ENCODE results near the gene MCM3. TPM values are rescaled to one million over a fixed set of nuclear protein-coding genes. Genes with fewer than 3 reads are reported as not detected.

MCM3 gene
- total RNA-seq, 1 experiment from 2014 or later: 191 TPM

DNA sequence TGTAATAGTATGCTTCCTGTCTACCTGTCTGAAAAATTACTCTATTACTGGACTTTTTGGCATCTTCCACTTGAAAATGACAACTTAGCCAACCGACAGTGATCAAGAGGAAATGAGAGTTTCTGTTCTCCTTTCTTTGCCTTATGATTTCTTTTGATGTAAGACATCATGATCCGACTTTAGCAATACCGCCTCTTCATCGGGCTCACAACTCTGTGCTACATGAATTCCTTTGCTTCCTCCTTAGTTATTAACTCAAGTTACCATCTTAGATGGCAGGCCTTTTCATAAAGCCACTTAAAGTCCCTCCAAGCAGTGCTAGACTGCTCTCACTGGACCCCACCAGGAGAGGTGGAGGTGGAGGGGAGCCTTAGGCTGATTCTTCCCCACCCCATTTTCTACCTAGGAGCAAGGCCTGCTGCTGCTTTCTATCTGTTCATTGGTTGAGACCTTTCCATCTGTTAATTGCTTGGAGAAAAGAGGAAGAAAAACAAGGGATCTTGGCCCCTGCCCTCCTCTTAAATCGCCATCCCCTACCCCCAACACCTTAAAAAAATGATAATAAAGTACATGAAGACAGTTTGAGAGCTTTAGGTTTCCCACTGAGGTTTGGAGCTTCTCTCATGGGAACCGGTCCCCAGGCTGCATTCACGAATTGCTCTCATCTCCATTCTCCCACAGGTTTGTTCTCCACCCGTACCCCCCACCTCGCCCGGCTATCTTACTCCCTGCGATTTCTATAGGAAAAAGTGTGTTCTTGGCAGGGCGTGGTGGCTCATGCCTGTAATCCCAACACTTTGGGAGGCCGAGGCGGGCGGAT lies 21.6 kb upstream of the MCM3 start:
- no peak overlapping the region for H3K9ac ChIP-seq (ENCODE audit: low read length)
- H4K20me1 ChIP-seq (ENCODE audit: insufficient read depth): no peaks in the 10 kb centered on the region
- no peaks in the 10 kb centered on the region for H3K36me3 ChIP-seq (ENCODE audit: control insufficient read depth in 1 of 2, insufficient read depth in 2 of 2, low read length in 2 of 2)
- no peaks in the 10 kb centered on the region for H3K9me3 ChIP-seq (ENCODE audit: control insufficient read depth in 1 of 2, insufficient read depth in 1 of 2, low read depth in 1 of 2, low read length in 2 of 2)
- TF ChIP-seq TCF7L2 (IDR thresholded peaks at IDR 0.05; ENCODE audit: borderline replicate concordance, extremely low read depth, insufficient read depth, insufficient read length) (no peak), EGR1 (IDR thresholded peaks at IDR 0.05; ENCODE audit: low read depth) (no peak), SRF (IDR thresholded peaks at IDR 0.05; ENCODE audit: low read depth) (no peak), EZH2phosphoT487 (IDR thresholded peaks at IDR 0.05; ENCODE audit: borderline replicate concordance) (no peak), SP1 (IDR thresholded peaks at IDR 0.05; ENCODE audit: low read depth) (no peak), RAD21 (IDR thresholded peaks at IDR 0.05; ENCODE audit: low read depth) (no peak), ELF1 (IDR thresholded peaks at IDR 0.05; ENCODE audit: borderline replicate concordance, low read depth) (no peak)
- TF ChIP-seq, protein P1, sequence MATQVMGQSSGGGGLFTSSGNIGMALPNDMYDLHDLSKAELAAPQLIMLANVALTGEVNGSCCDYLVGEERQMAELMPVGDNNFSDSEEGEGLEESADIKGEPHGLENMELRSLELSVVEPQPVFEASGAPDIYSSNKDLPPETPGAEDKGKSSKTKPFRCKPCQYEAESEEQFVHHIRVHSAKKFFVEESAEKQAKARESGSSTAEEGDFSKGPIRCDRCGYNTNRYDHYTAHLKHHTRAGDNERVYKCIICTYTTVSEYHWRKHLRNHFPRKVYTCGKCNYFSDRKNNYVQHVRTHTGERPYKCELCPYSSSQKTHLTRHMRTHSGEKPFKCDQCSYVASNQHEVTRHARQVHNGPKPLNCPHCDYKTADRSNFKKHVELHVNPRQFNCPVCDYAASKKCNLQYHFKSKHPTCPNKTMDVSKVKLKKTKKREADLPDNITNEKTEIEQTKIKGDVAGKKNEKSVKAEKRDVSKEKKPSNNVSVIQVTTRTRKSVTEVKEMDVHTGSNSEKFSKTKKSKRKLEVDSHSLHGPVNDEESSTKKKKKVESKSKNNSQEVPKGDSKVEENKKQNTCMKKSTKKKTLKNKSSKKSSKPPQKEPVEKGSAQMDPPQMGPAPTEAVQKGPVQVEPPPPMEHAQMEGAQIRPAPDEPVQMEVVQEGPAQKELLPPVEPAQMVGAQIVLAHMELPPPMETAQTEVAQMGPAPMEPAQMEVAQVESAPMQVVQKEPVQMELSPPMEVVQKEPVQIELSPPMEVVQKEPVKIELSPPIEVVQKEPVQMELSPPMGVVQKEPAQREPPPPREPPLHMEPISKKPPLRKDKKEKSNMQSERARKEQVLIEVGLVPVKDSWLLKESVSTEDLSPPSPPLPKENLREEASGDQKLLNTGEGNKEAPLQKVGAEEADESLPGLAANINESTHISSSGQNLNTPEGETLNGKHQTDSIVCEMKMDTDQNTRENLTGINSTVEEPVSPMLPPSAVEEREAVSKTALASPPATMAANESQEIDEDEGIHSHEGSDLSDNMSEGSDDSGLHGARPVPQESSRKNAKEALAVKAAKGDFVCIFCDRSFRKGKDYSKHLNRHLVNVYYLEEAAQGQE (IDR thresholded peaks at IDR 0.05; ENCODE audit: low read depth): no peak
- TF ChIP-seq, protein P2, sequence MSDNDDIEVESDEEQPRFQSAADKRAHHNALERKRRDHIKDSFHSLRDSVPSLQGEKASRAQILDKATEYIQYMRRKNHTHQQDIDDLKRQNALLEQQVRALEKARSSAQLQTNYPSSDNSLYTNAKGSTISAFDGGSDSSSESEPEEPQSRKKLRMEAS (IDR thresholded peaks at IDR 0.05): no peak
- CTCF ChIA-PET: no interaction called here
- no TSS peak for BruUV-seq (replicated peaks)
- H3K4me3 ChIP-seq (replicated peaks in 1 of 2; ENCODE audit: low read depth in 1 of 2, low read length in 2 of 2): no peak overlapping the region
- no peak overlapping the region for H3K27ac ChIP-seq (ENCODE audit: low read depth, low read length)
- H3K9me2 ChIP-seq (ENCODE audit: insufficient read depth): no peaks in the 10 kb centered on the region
- RAD21 ChIA-PET (ENCODE audit: low non-redundant PET in 1 of 2, low total read pairs in 2 of 2, uncharacterized antibody in 2 of 2, unreplicated experiment in 2 of 2): no interaction called here
- POLR2A ChIA-PET: no interaction called here
- H3K79me2 ChIP-seq (ENCODE audit: insufficient read depth, low read length): no peaks in the 10 kb centered on the region
- H3K27me3 ChIP-seq (ENCODE audit: insufficient read depth, low read length): no peaks in the 10 kb centered on the region
- no peak overlapping the region for H2AFZ ChIP-seq (ENCODE audit: low read depth, low read length, poor library complexity, severe bottlenecking)
- no peak for ATAC-seq
- no peaks in the 10 kb centered on the region for H3K4me1 ChIP-seq (ENCODE audit: control insufficient read depth in 1 of 2, insufficient read depth in 2 of 2, low read length in 2 of 2)
- no peak for DNase-seq (ENCODE audit: low read depth, low spot score)
- H3K4me2 ChIP-seq (ENCODE audit: low read length): no peak overlapping the region
- intact Hi-C loops (cut with micrococcal nuclease): no loop called here
